ENCODE results near the gene PXN.
"Not testable (repeated sequence)": the region's sequence is repeated elsewhere in the genome, so short reads cannot be mapped to it uniquely, and the experiment has no call there.

Gene PXN

DNA sequence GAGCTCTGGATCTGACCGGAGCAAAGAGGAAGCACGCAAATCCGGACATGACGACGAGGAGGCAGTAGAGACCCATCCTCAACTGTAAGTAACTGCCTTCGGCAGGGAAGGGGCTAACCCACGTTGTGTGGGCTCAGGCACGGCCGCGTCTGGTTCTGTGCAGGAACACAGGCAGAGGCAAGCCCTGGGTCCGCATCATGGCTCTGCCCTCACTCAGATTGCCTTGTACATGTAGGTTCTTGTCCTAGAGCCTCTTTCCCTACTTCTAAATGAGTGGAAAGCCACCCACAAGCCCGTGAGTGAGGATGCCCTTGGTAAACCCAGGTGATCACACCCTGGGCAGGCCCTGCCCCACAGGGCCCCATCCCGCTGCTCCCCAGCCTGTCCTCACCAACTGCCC, 55.7 kb downstream of the PXN start:
- no peak for DNase-seq (ENCODE audit: low read depth, low spot score)

DNA sequence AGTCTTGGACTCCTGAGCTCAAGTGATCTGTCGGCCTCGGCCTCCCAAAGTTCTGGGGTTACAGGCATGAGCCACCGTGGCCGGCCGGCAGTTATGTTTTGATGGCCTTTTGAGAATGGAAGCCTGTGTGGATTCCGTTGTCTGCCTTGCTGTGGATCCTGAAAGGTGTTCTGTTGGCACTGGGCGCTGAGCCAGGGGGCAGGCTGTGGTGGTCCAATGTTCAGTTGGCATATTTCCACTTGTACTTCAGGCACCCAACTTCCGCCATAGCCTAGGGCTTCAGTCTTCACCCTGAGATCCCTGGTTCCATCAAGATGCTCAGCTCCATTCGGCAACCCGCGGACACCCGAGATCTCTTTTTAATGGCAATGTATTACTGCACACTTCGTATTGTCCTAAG, 58.3 kb downstream of the PXN start:
- no peak for DNase-seq (ENCODE audit: low read depth, low spot score)

DNA sequence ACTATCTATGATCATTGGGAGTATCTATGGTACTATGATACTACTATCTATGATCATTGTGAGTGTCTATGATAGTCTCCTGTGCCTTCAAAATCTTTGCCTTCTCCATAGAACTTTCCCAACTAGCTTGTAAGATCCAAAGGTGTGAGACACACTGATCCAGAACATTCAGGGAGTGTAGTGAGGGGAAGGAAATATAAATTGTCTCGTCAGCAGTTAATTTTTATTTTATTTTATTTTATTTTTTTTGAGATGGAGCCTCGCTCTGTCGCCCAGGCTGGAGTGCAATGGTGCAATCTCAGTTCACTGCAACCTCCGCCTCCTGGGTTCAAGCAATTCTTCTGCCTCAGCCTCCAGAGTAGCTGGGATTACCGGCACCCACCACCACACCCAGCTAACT, 58.7 kb downstream of the PXN start:
- not testable (repeated sequence) for DNase-seq (ENCODE audit: low read depth, low spot score)

DNA sequence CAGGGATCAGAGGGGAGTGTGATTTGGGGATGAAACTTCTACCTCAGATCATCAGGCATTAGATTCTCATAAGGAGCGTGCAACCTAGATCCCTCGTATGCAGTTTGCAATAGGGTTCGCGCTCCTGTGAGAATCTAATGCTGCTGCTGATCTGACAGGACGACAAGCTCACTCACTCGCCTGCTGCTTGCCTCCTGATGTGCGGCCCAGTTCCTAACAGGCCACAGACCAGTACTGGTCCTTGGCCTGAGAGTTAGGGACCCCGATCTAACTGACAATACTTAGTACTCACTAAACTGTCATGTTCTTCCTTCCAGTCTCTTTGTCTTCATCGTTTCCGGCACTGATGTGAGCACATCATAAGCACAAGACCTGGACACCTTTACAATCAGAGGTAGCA, 59.3 kb downstream of the PXN start:
- DNase-seq (ENCODE audit: low read depth, low spot score) = no peak

DNA sequence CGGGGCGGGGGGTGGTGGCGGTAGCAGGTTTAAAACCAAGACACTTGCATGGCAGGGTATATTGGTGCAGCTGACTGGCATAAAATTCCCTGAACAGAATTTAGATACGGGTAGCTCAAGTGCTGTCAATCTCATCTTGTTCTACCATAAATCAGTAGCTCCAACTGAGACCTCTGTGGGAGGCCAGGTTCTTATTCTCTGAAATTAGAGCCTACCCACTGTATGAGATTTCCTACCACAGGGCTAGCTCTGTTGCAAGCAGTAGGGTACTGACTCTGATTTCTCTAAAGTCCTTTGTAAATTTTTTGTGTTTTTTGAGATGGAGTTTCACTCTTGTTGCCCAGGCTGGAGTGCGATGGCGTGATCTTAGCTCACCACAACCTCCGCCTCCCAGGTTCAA, 61.4 kb downstream of the PXN start:
- DNase-seq (ENCODE audit: low read depth, low spot score) = no peak

DNA sequence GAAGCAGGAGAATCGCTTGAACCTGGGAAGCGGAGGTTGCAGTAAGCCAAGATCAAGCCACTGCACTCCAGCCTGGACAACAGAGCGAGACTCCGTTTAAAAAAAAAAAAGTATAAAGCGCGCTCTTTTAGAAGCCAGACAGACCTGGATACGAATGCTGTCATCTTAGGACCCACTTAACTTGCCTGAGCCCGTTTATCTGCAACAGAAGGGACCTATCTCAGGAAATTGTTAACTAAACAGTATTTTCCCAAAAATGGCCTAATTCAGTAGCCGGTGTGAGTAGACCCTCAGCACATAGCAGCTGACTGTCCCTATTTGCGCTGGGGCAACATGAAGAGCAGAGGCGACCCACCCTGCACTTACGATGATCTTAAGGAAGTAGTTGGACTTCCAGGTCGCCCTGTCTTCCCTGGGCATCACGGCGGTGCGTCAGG, 65.1 kb downstream of the PXN start:
- no peak for DNase-seq (ENCODE audit: low read depth, low spot score)

DNA sequence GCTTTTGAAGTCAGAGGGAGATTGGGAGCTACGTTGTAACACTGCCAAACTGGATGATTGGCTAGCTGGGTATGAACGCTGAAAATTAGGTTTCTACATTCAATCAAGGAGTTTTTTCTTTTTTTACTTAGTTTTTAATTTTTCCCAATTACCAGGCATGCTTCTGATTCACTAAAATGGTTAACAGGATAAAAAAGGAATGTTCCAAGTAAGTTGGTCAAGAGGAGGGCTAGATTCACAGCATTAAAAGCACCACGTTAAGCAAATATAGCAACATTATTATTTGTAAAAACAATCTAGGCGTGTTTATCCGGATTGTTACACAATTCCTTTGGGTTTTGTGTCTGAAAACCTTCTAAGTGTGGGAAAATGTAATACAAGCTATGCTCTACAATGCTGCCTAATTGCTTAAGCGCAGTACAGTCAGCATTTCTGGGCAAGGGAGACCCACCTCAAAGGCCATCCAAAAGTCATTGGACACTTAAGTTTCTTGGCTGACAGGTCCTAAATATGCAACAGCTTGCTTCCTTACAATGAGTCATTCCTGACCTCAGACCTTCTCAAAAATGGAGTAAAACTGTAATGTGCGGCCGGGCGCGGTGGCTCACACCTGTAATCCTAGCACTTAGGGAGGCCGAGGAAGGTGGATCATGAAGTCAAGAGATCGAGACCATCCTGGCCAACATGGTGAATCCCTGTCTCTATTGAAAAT, 65.8 kb downstream of the PXN start:
- DNase-seq (ENCODE audit: low read depth, low spot score) = peak; percentile 66

DNA sequence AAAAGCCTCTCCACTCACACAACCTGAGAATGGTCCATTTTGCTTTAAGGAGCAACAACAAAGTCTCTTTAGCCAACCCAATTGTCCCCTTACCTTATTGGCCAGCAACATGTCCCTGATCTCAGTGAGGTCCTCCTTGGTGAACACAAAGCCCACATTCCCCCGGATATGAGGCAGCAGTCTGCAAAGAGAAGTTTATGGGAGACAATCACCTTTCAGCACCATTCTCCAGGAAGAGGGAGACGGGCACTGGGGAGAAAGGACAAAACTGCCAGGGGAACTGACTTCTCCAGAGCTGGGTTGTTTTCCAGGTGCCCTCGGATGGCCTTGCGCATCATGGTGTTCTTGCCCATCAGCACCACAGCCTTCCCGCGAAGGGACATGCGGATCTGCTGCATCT, 66.5 kb downstream of the PXN start:
- no peak for DNase-seq (ENCODE audit: low read depth, low spot score)

DNA sequence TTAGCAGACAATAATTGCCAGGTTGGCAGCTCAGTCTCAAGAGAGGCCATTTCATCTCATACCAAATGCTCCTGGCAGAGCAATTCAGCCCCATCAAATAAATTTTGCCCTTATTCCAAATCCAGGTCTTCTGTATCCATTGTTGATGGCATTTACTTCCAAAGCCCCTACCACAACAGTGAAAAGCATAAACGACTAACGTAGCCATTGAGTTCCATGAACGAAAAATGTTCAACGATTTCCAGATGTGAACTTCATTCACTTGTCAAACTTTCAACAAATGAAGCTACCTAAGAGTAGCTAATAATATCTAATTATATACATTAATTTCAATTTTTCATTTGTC, 68.0 kb downstream of the PXN start:
- DNase-seq (ENCODE audit: low read depth, low spot score) = no peak

DNA sequence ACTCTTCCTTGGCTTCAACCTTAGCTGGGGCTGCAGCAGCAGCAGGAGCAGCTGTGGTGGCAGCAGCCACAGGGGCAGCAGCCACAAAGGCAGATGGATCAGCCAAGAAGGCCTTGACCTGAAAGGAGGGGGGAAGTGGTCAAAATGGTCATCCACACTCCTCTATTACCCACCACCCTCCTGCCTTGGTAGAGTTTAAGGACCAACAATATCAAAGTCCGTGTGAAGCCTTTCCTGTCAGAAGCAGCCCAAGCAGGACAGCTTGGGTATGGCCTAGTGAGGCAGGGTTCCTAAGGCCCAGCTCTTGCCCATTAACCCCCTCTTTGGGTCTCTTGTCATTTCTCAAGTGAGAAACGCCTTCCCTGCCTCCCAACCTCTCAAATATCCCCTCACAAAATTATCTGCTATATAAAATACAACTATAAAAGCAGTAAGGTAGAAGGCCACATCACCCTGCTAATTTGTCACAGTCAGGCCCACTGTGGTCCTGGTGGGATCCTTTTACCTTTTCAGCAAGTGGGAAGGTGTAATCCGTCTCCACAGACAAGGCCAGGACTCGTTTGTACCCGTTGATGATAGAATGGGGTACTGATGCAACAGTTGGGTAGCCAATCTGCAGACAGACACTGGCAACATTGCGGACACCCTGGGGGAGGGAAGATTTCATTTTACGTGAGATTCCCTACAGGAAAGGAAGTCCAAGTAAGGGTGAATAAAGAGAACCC, 68.6 kb downstream of the PXN start:
- DNase-seq (ENCODE audit: low read depth, low spot score) = not testable (repeated sequence)

DNA sequence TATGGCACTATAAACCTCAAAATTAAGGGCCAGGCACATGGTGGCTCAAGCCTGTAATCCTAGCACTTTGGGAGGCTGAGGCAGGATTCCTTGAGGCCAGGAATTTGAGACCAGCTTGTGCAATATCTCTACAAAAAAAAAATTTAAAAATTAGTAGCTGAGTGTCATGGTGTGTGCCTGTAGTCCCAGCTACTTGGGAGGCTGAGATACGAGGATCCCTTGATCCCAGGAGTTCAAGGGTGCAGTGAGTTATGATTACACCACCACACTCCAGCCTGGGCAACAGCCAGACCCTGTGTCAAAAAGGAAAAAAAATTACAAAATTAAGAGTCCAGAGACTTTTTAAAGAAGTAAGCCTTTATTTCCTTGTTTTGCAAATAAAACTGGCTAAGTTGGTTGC, 69.2 kb downstream of the PXN start:
- DNase-seq (ENCODE audit: low read depth, low spot score) = no peak

DNA sequence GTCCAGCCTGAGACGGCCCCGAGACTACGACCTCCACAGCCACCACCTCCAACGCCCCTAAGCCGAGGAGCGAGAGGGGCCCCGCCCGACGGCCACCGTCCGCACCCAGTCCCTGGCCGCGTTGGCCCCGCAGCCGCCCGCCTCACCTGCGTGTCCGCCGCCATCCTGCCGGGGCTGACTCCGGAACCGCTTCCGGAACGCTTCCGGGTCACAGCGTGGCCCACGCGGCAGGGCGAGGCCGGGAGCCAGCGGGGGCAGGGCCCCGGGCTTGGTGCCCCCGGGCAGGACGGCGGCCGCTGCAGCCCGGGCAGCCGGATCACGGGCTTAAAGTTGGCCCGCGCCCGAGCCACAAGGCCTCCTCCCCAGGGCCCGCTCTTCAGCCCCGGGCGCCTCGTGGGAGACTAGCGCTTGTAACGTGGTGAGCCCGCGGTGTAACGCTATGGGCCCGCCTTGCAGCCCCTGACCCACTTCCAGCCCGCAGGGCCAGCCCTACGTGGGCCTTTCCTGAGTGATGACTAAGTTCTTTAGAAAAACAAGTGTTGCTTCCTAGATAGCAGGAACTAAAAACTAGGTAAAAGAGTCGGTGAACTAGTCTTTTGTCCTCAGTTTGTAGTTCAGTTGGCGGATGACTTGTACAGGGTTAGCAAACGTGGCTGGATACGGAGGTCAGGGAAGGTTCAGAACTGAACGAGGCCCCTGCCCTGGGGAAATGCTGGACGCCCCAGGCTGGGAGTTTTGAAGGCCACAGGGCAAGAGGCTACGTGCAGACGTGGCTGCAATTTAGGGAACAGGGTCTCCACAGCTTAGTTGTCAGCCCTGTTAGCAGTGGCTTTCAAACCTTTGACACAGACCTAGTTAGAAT, 70.8 kb downstream of the PXN start, which contains the start of gene GCN1:
Gene GCN1 (minus strand): TSS at position 182 of the 862 bp plus-strand sequence. CDS start 18 bp downstream, at position 164.
- peak; percentile 93 for DNase-seq (ENCODE audit: low read depth, low spot score)

DNA sequence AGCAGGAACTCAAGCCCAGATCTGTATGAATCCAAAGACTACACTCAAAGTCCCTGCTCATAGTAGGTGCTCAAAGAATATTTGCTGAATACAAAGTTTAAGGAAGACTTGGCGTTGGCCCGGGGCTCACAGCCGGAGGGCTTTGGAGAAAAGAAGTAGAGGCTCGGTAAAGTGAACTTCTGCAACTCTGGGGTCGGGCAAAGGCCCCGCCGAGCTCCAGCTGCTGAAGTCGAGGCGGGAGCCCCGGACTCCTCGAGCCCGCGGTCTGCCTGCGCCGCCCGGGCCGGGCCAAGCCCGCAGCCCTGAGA, 71.3 kb downstream of the PXN start:
- DNase-seq (ENCODE audit: low read depth, low spot score) = no peak

DNA sequence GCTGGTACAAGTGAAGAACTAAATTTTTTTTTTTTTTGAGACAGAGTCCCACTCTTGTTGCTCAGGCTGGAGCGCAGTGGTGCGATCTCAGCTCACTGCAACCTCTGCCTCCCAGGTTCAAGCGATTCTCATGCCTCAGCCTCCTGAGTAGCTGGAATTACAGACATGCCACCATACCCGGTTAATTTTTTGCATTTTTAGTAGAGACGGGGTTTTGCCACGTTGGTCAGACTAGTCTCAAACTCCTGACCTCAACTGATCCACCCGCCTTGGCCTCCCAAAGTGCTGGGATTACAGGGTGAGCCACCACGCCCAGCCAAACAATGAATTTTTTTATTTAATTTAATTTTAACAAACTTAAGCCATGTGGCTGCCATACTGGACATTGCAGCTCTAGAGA, 72.2 kb downstream of the PXN start:
- DNase-seq (ENCODE audit: low read depth, low spot score) = not testable (repeated sequence)

DNA sequence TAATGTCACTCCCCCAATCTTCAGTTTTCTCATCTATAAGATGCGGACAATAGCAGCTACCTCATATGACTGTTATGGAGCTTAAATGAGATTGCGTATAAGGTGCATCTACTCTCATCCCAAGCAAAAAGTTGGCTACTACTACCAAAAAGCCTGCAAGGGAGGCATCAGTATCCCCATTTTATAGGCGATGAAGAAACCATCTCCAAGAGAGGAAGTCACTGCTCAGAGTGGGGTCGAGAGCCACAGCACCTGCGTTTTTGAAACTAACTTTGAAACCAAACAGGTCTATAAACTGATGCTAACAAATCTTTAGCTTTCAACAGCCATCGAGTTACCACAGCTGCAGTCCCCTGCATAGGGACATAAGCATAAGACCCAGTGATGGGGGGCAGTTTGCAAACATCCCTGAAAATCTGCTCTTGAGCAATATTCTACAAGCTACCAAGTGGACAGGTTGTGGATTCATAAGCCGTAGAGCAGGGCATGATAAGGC, 74.5 kb downstream of the PXN start:
- no peak for DNase-seq (ENCODE audit: low read depth, low spot score)

DNA sequence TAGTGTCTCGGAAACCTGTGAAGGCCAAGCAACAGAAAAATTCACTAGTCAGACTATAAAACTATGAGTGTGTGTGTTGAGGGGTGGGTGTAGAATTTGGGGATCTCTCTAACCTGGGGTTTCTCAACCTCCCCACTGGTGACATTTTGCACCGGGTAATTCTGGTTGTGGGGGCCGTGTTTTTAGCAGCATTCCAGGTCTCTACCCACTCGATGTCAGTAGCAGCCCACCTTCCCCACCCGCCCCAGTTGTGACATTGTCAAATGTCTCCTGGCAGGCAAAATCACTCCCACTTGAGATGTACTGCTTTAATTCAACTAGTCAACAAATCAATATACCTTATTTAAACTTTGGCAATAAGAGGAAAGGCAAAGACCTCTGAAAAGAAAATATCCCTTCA, 75.1 kb downstream of the PXN start:
- no peak for DNase-seq (ENCODE audit: low read depth, low spot score)

DNA sequence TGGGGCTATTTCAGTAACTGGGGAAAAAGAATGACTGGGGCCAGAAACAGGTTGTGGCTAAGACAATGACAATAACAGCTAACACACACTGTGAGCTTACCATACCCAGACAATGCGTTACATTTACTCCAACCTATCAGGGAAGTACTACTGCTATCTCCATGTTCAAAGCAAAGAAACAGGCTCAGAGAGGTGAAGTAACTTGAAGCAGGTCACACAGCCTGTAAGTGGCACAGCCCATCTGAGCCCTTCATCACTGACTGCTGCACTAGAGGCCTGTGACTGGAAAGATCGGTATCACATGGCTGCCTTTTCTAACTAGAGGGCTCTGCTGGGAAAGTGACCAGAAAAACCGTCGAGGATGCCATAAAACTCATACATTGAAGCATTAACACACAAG, 78.9 kb downstream of the PXN start:
- DNase-seq (ENCODE audit: low read depth, low spot score) = no peak

DNA sequence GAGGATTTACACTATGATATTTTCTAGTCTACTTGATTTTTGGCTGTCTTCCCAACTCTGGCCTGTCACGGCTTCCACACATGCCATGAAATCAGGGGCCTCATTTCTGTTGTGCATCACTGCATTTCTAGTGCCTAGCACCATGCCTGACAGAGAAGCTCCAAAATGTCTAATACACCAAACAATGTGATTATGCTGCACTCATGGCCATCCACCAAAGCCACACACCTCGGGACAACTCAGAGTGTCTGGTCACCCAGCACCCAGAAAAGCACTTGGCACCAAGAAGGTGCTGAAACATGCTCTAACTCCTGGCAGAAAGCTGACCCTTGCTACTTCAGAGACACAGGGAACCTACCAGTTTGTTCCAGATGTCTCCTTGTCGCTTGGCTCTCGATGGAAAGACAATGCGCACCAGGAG, 82.3 kb downstream of the PXN start:
- peak; percentile 66 for DNase-seq (ENCODE audit: low read depth, low spot score)

DNA sequence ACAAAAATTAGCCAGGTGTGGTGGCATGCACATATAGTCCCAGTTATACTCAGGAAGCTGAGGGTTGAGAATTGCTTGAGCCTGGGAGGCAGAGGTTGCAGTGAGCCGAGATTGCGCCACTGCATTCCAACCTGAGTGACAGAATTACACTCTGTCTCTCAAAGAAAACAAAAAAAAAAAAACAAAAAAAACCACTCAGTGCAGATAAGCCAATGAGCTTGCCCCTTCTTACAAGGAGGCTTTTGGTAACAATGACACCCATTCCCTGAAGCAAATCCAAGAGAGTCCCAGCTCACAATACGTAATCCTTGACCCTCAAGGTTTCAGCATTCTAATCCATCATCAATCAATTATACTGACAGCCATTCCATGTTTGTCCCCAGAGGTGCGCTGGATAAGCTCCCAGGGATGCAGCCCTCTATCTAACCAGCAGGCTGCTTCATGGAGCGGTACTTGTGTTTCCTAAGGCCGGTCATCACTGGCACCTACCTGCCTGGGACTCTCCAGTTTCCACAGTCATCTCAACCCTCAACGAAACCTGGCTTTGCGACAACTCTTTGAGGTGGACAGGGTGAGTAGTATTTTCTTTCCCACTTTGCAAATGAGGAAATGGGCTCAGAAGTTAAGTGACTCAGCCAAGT, 83.4 kb downstream of the PXN start:
- peak; percentile 84 for DNase-seq (ENCODE audit: low read depth, low spot score)

DNA sequence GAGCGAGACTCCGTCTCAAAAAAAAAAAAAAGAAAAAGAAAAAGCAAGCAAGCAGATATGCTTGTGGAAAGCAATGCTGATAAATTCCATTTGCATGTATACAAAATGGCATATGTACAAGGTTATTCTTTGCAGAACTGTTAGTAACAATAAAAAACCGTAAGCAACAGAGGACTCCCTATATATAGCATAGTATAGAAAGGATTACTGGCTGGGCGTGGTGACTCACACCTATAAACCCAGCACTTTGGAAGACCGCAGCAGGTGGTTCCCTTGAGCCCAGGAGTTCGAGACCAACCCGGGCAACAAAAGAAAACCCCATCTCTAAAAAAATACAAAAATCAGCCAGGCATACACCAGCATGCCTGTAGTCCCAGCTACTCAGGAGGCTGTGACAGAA, 84.6 kb downstream of the PXN start:
- DNase-seq (ENCODE audit: low read depth, low spot score) = no peak

DNA sequence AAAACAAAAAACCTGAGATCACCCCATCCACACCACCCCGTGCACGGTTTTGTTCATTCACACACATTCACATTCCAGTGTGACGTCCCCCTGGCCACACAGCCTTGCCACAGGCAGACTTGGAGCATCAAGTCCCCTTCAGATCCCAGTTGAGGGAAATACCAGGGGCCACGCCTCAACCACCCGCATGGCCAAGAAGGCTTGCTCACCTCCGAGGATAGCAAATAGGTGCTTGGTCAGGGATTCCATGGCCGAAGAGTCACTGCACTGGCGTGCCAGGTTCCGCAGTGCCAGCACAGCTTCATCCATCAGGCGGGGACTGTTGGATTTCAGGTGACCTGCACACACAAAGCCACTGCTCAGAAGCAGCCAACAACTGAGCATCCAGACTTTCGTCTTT, 90.0 kb downstream of the PXN start:
- DNase-seq (ENCODE audit: low read depth, low spot score) = peak; percentile 42

DNA sequence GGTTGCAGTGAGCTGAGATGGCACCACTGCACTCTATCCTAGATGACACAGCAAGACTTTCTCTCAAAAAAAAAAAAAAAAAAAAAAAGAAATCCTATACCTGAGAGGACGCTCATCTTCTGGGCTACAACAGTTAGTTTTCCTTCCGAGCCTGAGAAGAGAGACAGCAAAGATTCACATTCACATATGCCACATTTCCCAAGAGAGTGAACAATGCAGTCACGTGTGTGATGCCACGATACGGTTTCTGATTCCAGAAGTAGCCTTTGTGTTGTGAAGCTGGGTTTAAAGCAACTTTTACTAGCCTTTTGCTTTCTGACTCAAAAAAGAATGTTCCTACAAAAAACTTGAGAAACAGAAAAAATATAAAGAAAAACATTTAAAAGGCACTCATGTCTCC, 90.5 kb downstream of the PXN start:
- no peak for DNase-seq (ENCODE audit: low read depth, low spot score)
